Stimulated activated naive CD4-positive, alpha-beta T cell treated with Interleukin-2 at 50 U/mL for 16 hours (primary cell): ENCODE data around the gene YBEY.

Experiments
- DNase-seq: peaks from one replicate; lab custom pipeline; 2025; lab: John Stamatoyannopoulos, UW

Gene YBEY

DNA sequence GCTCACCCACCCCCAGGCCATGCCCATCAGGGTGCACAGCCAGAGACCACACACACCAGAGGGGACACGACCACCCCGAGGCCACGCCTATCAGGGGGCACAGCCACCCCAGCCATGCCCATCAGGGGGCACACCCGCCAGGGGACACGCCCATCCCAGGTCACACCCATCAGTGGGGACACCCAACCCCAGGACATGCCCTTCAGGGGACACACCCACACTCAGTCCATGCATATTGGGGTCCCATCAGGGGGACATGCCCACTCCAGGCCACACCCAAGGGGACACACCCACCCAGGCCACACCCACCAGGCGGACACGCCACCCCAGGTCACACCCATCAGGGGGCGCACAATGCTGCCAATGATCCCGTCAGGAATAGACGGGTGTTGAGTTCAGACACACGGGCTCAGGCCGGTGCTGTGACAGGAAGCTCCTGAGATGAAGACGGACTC lies 21.4 kb upstream of the YBEY start:
- no peak for DNase-seq

- no peak for DNase-seq
Observed at GRCh38 chr21:46265736-46266525, 20.2 kb upstream of the YBEY start.

DNA sequence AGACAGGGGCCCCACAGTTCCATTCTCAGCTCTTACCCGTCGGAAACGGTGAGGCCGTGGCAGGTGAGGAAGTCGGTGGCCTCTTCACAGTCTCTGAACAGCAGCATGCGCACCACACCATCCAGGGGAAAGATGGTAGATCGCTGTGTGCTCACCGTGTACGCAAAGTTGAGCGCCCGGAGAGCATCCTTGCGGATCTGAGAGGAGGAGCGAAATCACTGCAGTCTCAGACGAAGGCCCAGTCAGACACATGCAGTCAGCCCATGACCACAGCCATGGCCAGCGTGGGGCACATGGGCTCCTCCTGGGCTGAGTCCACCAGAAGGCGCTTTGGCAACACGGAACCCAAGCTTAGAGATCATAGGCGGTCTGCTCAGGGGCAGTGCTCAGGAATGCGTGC lies 19.2 kb upstream of the YBEY start:
- no peak for DNase-seq

GRCh38 chr21:46268371-46268770 lies 17.8 kb upstream of the YBEY start:
- DNase-seq, result no peak

DNA sequence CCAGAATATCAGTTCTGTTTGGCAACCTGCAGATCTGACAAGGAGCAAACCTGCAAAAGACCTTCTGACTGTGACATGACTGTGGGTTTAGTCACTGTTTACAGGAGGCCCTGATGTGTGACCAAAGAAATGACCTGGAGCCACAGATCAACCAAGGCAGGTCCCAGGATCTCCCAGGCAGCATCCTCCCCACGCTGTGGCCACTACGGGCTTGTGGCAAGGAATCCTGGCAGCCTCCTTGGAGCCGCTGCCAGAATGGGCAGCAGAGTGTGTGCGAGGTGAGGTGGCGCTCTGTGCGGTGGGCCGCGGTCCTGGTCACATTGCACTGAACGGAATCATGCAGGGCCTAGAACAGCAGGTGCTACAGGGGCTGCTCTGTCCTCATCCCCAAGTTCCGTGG lies 16.7 kb upstream of the YBEY start:
- DNase-seq, result no peak

DNA sequence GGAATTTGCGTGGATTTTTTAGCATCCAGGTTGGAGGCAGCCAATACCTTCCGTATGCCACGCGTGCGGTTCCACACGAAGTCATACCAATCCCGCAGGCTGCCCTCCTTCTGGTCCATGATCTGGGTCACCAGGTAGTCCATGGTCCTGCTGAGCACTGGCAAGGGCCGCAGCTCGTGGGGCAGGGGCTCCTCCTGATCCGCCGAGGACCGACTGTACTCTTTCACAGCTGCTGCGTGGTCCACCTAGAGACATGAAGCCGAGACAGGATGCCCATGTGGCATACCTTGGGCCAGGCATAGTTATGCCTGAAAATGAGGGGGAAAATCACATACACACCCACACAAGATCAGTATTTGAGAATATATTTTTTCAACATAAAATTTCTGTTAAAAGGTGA lies 12.8 kb upstream of the YBEY start:
- DNase-seq, result no peak

DNA sequence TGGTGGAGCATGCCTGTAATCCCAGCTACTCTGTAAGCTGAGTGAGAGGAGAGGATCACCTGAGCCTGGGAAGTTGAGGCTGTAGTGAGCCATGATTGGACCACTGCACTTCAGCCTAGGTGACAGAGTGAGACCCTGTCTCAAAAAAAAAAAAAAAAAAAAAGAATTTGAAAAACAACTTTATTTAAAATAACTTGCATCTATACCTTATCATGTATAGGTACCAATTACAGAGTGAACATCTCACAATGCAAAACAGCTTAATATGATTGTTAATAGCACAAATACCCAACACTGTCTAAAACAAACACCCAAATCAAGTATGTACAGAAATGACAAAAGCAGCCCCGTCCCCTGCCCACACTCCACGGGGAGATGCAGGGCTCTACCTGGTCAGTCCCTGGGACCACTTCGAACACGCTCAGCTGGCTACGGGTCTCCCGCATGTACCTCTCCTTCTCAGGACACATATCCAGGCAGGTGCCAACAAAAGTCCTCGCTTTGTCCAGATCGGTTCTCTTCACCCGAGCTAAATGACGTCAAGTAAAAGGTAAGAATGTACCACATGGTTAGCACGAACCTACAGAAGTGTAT lies 11.2 kb upstream of the YBEY start:
- no peak for DNase-seq

- DNase-seq, result no peak
Observed at GRCh38 chr21:46284077-46284644, 2.0 kb upstream of the YBEY start.

DNA sequence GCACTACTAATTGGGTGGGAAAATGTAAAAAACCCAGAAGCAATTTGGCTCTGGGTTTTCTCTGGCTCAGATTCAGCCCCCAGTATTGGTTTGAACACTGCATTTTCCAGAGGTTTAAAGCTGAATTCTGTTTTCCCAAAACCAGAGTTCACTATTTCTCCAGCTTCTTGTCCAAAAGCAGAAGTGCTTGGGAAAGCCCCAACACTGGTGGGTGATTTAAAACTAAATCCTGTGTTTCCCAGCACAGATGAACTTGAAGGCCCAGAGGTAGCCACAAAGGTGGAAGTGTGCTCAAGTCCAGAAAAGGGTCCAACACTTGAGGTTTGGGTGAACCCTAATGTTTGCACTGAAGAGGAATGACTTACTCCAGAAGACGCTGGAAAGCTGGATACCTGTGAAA lies 1.4 kb upstream of the YBEY start:
- DNase-seq, result no peak

GRCh38 chr21:46285206-46285661 lies 908 bp upstream of the YBEY start, which contains the start of gene MCM3AP:
TSS of gene MCM3AP (minus strand) at chr21:46285611. CDS start at chr21:46285286, 325 bp downstream.
- no peak for DNase-seq

DNA sequence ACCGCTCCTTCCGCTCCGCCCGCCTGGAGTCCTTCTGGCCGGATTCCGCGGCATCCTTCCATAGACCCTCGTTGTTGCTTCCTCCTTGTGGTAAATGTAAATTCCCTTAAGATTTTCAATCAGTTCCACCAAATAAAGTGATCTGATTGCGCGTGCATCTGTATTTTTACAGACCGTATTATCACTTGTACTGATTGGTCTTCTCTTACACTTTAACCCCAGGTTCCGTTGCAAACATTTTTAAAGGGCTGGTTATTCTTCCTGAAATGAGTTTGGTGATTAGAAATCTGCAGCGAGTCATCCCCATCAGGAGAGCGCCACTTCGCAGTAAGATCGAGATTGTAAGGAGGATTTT lies 483 bp downstream of the YBEY start:
- no peak for DNase-seq

DNA sequence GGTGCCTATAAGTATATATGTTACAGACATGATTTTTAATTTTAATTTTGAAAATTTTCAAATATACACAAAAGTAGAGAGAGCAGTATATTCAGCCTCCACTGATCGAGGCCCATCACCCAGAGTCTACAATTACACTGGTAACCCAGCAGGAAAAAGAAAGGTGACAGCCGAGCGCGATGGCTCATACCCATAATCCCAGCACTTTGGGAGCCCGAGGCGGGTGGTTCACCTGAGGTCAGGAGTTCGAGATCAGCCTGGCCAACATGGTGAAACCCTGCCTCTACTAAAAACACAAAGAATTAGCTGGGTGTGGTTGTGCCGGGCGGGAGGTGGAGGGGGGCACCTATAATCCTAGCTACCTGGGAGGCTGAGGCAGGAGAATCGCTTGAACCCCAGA lies 1.4 kb downstream of the YBEY start:
- DNase-seq, result no peak

- no peak for DNase-seq
Observed at GRCh38 chr21:46289655-46290179, 3.6 kb downstream of the YBEY start.

DNA sequence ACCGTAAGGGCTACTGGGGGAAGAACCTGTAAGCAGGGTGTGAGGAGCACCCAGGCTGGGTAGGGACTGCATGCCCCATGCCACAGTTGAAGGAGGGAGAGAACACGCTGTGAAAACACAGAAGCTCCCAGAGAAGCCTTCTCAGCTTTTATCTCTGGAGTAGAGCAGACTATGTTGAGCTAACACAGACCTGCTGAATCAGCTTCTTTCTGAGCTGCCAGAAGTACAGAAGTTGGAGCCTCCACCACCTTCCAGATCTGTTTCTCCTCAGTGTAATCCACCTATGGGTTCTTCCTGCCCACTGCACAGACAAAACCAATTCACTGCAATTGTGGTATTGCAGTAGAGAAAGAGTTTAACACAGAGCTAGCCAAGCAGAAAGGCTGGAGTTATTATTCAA lies 5.4 kb downstream of the YBEY start:
- no peak for DNase-seq

DNA sequence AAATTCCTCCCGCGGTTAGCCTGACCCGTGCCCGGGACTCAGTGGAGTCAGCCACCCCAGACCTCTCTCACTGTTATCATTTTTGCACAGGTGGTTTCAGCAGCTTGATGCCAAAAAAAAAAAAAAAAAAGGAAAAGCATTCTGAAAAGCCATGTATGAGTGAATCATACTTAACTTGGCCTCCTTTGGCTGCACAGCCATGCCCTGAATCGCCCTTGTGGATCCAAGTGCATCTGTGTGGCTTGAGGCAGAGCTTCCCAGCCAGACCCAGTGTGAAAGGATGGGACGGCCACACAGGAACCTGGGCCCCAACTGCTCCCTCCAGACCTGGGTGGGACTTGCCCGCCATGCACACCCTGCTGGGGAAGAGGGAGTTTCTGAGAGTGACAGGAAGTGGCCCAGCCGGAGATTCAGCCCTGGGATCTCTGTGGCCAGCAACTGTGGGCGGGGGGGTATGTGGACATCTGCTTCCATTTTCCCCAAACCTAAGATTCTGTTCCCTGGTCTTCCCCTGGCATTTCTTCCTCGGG lies 8.6 kb downstream of the YBEY start:
- no peak for DNase-seq

DNA sequence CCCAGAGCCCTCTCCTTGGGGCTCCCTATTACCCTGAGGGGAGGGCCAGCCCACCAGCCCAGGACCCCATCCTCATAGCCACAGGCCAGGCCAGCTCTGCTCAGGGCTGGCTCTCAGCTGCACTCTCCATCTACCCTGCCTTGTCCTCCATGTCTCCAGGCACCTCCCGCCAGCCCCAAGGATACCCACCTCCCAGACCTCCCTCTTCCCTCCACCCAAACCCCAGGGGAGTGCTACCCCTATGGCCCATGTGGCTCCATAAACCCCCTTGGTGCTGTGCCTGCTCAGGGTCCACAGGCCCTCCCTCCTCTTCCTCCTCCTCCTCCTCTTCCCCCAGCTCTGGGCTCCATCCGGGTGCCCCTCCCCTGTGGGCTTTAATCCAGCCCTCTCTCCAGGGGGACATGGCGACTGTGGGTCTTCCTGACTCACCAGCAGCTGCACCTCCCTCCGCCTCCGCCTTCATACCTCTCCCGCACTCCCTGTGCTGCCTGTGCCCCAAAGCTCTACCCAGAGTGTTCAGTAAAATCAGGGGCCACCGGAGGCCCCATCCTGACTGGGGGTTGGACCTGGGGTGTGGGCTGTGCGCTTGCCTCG lies 9.1 kb downstream of the YBEY start:
- DNase-seq, result no peak

DNA sequence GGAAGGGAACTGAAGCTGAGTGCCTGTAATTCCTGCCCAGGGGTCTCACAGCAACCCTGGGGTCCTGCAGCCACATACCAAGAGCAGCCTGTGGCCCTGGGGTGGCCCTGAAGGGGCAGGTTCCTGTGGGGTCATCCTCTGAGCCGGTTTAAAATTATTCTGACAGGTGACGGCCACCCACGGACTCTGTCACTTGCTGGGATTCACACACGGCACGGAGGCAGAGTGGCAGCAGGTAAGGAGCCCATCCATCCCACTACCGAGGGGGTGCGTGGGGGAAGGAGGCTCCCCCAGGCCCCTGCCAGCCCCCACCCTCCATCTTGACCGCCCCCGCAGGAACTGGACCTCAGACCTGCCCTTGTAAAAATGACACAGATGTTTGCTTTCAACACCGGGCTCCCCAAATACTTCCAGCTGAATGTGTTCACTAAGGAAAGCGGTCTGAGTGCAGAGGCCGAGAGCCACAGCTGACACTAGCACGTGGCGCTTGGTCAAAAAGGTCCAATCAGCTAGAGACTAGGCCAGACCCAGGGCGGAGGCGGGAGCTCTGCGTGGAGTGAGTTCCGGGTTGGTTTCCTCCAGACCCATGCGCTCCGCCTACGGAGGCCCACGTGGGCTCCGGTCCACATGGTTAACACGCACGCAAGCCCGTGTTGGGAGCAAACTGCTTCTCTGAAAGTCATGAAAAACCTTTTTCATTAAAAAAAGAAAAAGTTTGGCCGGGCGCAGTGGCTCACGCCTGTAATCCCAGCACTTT lies 10.0 kb downstream of the YBEY start:
- DNase-seq, result peak; percentile 42

- no peak for DNase-seq
Observed at GRCh38 chr21:46297338-46298271, 11.5 kb downstream of the YBEY start.

DNA sequence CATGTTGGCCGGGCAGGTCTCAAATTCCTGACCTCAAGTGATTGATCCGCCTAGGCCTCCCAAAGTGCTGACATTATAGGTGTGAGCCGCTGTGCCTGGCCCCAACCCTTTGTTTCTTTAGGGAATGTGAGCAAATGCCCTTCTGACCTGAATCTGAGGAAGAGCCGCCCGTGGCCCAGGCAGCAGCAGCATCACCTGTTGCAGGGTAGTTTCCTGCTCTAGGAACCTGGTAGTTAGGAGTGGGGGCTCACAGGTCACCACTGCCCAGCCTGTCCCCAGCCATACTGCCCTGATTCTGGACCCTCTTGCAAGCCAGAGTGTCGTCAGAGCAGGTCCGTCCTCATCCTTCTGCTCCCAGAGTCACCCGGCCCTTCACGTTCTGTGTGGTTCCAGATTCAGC lies 13.0 kb downstream of the YBEY start:
- no peak for DNase-seq

- no peak for DNase-seq
Observed at GRCh38 chr21:46301759-46302158, 15.6 kb downstream of the YBEY start.

DNA sequence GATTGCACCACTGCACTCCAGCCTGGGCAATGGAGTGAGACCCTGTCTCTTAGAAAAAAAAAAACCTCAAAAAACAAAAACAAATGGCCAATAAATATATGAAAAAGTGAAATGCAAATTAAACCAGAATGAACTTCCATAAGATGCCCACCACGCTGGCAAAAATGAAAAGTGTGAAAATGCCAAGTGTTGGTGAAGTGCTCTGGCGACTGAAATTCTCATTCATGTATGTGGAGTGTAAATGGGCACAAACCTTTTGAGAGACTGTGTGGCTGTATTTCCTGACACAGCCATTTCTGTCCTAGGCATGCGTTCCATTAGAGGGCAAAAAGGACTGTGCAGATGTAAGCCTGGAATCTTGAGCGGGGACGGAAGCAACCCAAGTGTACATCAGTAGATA lies 18.3 kb downstream of the YBEY start:
- no peak for DNase-seq
